Brain microvascular endothelial cell (primary cell): ENCODE results near the gene CCDC182.

Experiments
- DNase-seq: peaks from one replicate; pipeline ENCODE4 v3.0.0-alpha.2; 2020
- H3K27ac ChIP-seq: fragments of 250-450 bp; sonication (Bioruptor Pico); 2 replicates; pipeline ENCODE4 v1.5.1; 2020; ENCODE audit warnings: mild to moderate bottlenecking, moderate library complexity
- H3K27me3 ChIP-seq: fragments of 250-450 bp; sonication (Bioruptor Pico); replicated peaks from 2 replicates; pipeline ENCODE4 v1.5.1; 2020; ENCODE audit warnings: mild to moderate bottlenecking
- H3K36me3 ChIP-seq: fragments of 250-450 bp; sonication (Bioruptor Pico); replicated peaks from 2 replicates; pipeline ENCODE4 v1.5.1; 2020; ENCODE audit warnings: mild to moderate bottlenecking
- H3K4me3 ChIP-seq: 2 replicates; pipeline ENCODE4 v1.5.1; 2011; ENCODE audit warnings: low read depth, mild to moderate bottlenecking, control low read depth, low read length, moderate library complexity
- in situ Hi-C: cut with HindIII; loops from 2 replicates; pipeline ENCODE4 v1.10.0; 2017; ENCODE audit warnings: low sequenced_read_pairs, low pct_ligation_motif_present
- TF ChIP-seq, protein P1 (sequence below): IDR thresholded peaks from 2 replicates; pipeline ENCODE4 v1.5.1; 2011; ENCODE audit warnings: low read depth, mild to moderate bottlenecking, moderate library complexity, low read length, control low read depth, inconsistent platforms; ENCODE audit errors: missing control alignments

CCDC182 gene

DNA sequence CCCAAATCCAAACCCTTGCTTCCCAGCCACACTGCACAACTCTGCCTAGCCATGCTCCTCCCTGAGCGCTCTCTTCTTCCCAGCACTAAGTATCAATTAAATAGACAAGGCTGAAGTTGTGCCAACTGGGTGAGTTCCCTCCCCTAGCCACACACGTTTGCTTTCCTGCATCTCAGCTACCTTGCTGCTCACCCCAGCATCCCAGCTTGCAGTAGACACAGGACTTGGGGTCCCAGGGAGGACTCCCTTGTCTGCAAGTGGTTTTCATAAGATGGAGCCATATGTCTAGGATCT lies 4.9 kb downstream of the CCDC182 start:
- in situ Hi-C loops = no loop called here
- no peak overlapping the region for H3K4me3 ChIP-seq
- no peak for DNase-seq
- TF ChIP-seq, protein P1, sequence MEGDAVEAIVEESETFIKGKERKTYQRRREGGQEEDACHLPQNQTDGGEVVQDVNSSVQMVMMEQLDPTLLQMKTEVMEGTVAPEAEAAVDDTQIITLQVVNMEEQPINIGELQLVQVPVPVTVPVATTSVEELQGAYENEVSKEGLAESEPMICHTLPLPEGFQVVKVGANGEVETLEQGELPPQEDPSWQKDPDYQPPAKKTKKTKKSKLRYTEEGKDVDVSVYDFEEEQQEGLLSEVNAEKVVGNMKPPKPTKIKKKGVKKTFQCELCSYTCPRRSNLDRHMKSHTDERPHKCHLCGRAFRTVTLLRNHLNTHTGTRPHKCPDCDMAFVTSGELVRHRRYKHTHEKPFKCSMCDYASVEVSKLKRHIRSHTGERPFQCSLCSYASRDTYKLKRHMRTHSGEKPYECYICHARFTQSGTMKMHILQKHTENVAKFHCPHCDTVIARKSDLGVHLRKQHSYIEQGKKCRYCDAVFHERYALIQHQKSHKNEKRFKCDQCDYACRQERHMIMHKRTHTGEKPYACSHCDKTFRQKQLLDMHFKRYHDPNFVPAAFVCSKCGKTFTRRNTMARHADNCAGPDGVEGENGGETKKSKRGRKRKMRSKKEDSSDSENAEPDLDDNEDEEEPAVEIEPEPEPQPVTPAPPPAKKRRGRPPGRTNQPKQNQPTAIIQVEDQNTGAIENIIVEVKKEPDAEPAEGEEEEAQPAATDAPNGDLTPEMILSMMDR = no peak
- H3K36me3 ChIP-seq = no peaks in the 10 kb centered on the region
- peaks cover 2% of the 10 kb centered on the region for H3K27me3 ChIP-seq
- H3K27ac ChIP-seq = no peak overlapping the region

DNA sequence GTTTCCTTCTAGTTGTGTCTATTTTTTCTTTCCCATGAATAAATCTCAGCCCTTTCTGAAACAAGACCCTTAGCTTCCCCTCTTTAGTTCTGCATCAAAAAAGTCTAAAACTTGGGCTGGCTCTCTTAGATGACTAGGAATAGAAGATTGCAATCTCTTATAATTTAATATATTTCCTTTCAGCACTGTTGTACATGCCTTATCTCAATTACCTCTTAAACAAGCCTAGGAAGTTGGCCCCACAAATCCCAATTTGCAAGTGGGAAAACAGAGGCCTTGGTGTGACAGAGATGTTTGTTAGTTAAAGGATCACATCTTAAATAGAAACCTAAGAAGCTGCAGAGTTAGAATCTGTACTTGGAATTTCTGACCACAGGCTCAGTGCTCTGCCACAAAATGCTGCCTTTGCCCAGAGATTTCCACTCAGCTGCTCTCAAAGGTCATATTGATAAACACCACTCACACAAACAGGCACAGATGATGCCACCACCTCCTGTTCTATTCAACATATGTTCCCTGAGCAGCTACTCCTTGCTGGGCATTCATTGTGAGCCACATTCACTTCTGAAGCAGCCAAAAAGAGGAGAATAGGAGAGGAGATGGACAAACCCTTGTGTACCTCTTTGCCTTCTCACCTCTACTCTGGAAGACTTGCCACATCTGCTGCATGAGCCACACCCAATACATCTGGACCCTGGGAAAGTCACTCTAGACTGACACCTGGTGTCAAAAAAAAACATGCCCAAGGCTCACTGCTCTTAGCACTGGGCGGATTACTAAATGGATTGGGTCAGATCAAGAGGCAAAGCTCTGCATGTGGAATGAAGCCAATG lies 5.5 kb downstream of the CCDC182 start:
- no peak overlapping the region for H3K4me3 ChIP-seq
- no peak for DNase-seq
- no peaks in the 10 kb centered on the region for H3K36me3 ChIP-seq
- no peak overlapping the region for H3K27ac ChIP-seq
- in situ Hi-C loops = no loop called here
- TF ChIP-seq, protein P1 = peak; percentile 49
- H3K27me3 ChIP-seq = peaks cover 2% of the 10 kb centered on the region

DNA sequence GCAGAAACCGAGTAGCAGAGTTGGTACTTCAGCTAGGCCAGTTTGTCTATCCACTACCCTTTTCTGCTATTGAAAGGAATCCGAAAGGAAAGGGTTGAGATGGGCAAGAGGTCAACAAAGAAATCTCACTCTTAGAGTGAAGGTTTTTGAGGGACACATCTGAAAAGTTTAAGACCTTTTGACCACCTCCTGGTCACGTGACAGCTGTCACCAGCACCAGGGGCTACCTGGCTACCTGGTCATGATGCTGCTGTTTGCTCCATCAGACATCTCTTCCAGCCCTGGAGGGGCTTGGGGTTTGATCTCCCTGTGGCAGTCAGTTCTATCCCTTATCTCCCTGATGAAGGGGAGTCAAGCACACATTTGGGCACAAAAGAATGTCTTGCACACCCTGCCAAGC lies 7.6 kb downstream of the CCDC182 start:
- TF ChIP-seq, protein P1 = no peak
- DNase-seq = no peak
- Histone ChIP-seq H3K27me3 (peaks cover 1% of the 10 kb centered on the region), H3K36me3 (no peaks in the 10 kb centered on the region), H3K4me3 (no peak overlapping the region), H3K27ac (no peak overlapping the region)
- in situ Hi-C loops = no loop called here

DNA sequence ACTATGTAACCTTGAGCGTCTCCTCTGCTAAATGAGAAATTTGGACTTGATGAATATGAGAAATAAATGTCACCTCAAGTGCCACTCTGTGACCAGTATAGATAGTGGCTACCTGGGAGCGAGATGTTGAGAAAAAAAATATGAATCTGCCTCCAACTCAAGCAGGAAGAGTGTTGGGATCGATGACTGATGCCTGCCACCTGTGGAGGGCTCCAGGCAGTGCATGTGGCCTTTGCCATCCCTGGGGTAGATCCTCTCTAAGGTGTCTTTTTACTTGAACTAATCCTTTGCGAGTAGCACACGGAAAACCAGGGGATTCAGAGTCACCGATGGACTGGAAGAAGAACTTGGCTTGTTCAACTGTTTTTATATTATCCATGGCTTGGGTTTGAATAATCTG lies 9.4 kb downstream of the CCDC182 start:
- Histone ChIP-seq H3K4me3 (no peak overlapping the region), H3K36me3 (no peaks in the 10 kb centered on the region), H3K27ac (no peak overlapping the region), H3K27me3 (peaks cover 1% of the 10 kb centered on the region)
- DNase-seq = no peak
- in situ Hi-C loops = no loop called here
- TF ChIP-seq, protein P1 = peak; percentile 40

DNA sequence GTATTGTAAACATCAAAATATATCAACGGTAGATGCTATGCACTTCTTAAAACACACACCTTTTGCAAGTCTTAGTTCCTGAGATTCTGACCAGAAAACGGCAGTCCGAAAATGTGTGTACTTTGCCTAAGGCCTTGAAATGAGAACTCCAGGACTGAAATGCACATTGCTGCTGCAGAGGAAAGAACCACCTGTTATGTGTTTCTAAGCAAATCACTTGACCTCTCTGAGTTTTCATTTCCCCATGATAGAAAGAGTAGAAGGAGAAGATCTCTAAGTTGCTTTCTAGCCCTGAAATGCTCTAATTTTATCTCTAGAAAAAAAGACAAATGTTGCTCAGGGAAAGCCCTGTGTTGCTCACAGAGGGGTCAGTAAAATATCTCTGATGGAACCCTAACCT lies 9.9 kb downstream of the CCDC182 start:
- TF ChIP-seq, protein P1 = no peak
- no peak overlapping the region for H3K4me3 ChIP-seq
- H3K27me3 ChIP-seq = peaks cover 1% of the 10 kb centered on the region
- in situ Hi-C loops = no loop called here
- no peak for DNase-seq
- no peaks in the 10 kb centered on the region for H3K36me3 ChIP-seq
- no peak overlapping the region for H3K27ac ChIP-seq

DNA sequence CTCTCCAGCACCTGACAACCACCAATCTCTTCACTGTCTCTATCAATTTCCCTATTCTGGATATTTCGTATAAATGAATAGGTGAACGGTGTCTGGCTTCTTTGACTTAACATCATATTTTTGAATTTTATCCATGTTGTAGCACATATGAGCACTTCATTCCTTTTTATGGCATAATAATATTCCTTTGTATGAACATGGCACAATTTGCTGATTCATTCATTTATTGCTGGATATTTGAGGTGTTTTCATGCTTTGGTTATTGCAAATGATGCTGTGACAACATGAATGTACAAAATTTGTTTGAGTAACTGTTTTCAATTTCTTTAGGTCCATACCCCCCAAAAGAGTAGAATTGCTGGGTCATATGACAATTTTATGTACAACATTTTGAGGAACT lies 12.0 kb downstream of the CCDC182 start:
- TF ChIP-seq, protein P1 = no peak
- no peak overlapping the region for H3K27ac ChIP-seq
- in situ Hi-C loops = no loop called here

More for the DNA sequence above, 12.0 kb downstream of the CCDC182 start:
- DNase-seq = no peak
- Histone ChIP-seq H3K27me3 (peaks cover 1% of the 10 kb centered on the region), H3K36me3 (no peaks in the 10 kb centered on the region), H3K4me3 (no peak overlapping the region)
